CD4-positive, alpha-beta memory T cell (primary cell): Measurements from ENCODE around the gene CACNA1D. TPM values are rescaled to one million over a fixed set of nuclear protein-coding genes. Genes with fewer than 3 reads are reported as not detected.

Experiments used
- CTCF ChIA-PET: fragments of 350-600 bp; sonication (Branson Sonifier 250); formaldehyde crosslinking; loops from one replicate; lab custom pipeline; 2021; ENCODE audit warnings: inconsistent platforms; ENCODE audit not compliant: partially characterized antibody; lab: Charles Lee
- POLR2A ChIA-PET: fragments of 350-600 bp; sonication (Branson Sonifier 250); formaldehyde crosslinking; loops from one replicate; lab custom pipeline; 2021; ENCODE audit not compliant: partially characterized antibody; lab: Charles Lee
- DNase-seq, 5 donors: peaks; one replicate each; pipeline versions ENCODE4 v3.0.0 to v3.0.0-alpha.2; 2020 to 2022; ENCODE audit warnings: mixed read lengths in 1 of 5
- H3K27ac ChIP-seq: one replicate; pipeline ENCODE4 v1.7.0; 2013; ENCODE audit warnings: low read depth, low read length
- H3K27me3 ChIP-seq: 2 replicates; pipeline ENCODE4 v1.7.0; 2013; ENCODE audit warnings: mild to moderate bottlenecking, low read length, moderate library complexity; ENCODE audit not compliant: insufficient read depth
- H3K36me3 ChIP-seq: 2 replicates; pipeline ENCODE4 v1.7.0; 2013; ENCODE audit warnings: mild to moderate bottlenecking, low read length, moderate library complexity; ENCODE audit not compliant: insufficient read depth
- H3K4me1 ChIP-seq: 2 replicates; pipeline ENCODE4 v1.7.0; 2013; ENCODE audit warnings: mild to moderate bottlenecking, low read length, moderate library complexity; ENCODE audit not compliant: insufficient read depth
- H3K4me3 ChIP-seq, 2 donors: one replicate each; pipeline ENCODE4 v1.7.0; 2013; ENCODE audit warnings: low read length in 2 of 2, mild to moderate bottlenecking in 1 of 2
- H3K9me3 ChIP-seq, 2 donors: one replicate each; pipeline ENCODE4 v1.7.0; 2013; ENCODE audit warnings: low read length in 2 of 2, control low read depth in 1 of 2; ENCODE audit not compliant: control insufficient read depth in 1 of 2
- H3K27ac Mint-ChIP-seq, 7 donors: one replicate each; pipeline ENCODE4 v1.8.0; 2020 to 2021; ENCODE audit warnings: mixed read lengths in 7 of 7, mild to moderate bottlenecking in 6 of 7, inconsistent platforms in 3 of 7, moderate library complexity in 3 of 7
- H3K27me3 Mint-ChIP-seq, 2 donors: one replicate each; pipeline ENCODE4 v1.8.0; 2020 to 2021; ENCODE audit warnings: mixed read lengths in 2 of 2
- H3K36me3 Mint-ChIP-seq, 2 donors: one replicate each; pipeline ENCODE4 v1.8.0; 2020 to 2021; ENCODE audit warnings: mixed read lengths in 2 of 2, inconsistent platforms in 1 of 2, mild to moderate bottlenecking in 1 of 2
- H3K4me1 Mint-ChIP-seq, 4 donors: one replicate each; pipeline ENCODE4 v1.8.0; 2020 to 2021; ENCODE audit warnings: mixed read lengths in 4 of 4, mild to moderate bottlenecking in 1 of 4
- H3K4me3 Mint-ChIP-seq, 8 donors: one replicate each; pipeline ENCODE4 v1.8.0; 2020 to 2021; ENCODE audit warnings: mixed read lengths in 8 of 8, mild to moderate bottlenecking in 7 of 8, moderate library complexity in 6 of 8, inconsistent platforms in 3 of 8
- H3K9me3 Mint-ChIP-seq, 8 donors: one replicate each; pipeline ENCODE4 v1.8.0; 2020 to 2021; ENCODE audit warnings: mixed read lengths in 8 of 8, mild to moderate bottlenecking in 5 of 8, inconsistent platforms in 3 of 8, moderate library complexity in 1 of 8
- intact Hi-C: fragments of 100-400 bp; cut with micrococcal nuclease; formaldehyde crosslinking; loops from one replicate; pipeline ENCODE4 v1.15.1; 2023
- polyA plus RNA-seq, 2 donors: library from polyadenylated mRNA; unstranded; fragments of 300-500 nt; fragmentation: Illumina TruSeq; gene quantifications; one replicate each; pipeline ENCODE4 v1.2.3, GENCODE V29; 2021
- total RNA-seq, 2 experiments: library from RNA; stranded (reverse); gene quantifications; one replicate each; pipeline ENCODE4 v1.2.3, GENCODE V29; 2021

Gene CACNA1D
- total and polyA plus RNA-seq, 4 experiments from 2014 or later, result 0.06 TPM; not detected in 3

DNA sequence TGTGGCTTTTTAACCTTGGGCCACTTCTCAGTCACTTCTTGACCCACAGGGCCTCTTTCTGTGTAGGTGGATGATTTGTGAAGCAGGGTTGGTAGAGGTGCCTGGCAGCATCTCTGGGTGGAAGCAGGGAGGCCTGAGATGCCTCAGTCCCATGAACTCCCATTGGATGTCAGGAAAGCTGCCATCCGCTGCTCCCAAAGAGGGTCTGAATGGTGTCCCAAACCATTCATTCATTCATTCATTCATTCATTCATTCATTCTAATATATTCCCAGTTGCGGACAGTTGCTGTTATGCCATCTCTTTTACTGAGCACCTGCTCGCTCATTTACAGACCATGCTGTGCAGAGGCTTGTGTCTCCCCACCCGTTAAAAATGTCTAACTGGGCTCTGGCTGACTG lies 253.1 kb downstream of the CACNA1D start:
- ChIA-PET POLR2A (no interaction called here), CTCF (no interaction called here)
- Histone ChIP-seq H3K27me3 (no peaks in the 10 kb centered on the region), H3K4me1 (no peaks in the 10 kb centered on the region), H3K27ac (no peak overlapping the region), H3K36me3 (no peaks in the 10 kb centered on the region), H3K9me3 (no peaks in the 10 kb centered on the region), H3K4me3 (no peak overlapping the region)
- no peak for DNase-seq
- no peaks in the 10 kb centered on the region for H3K9me3 Mint-ChIP-seq
- peaks cover 1 to 6% (median 3%) of the 10 kb centered on the region in 4 donors for H3K4me1 Mint-ChIP-seq
- H3K4me3 Mint-ChIP-seq, result no peak overlapping the region
- H3K36me3 Mint-ChIP-seq, result no peaks in the 10 kb centered on the region
- H3K27me3 Mint-ChIP-seq, result peaks cover 1 to 3% of the 10 kb centered on the region in 2 donors
- H3K27ac Mint-ChIP-seq, result peak overlapping the region in 1 of 7 donors; percentile 37
- intact Hi-C loops, result no loop called here

DNA sequence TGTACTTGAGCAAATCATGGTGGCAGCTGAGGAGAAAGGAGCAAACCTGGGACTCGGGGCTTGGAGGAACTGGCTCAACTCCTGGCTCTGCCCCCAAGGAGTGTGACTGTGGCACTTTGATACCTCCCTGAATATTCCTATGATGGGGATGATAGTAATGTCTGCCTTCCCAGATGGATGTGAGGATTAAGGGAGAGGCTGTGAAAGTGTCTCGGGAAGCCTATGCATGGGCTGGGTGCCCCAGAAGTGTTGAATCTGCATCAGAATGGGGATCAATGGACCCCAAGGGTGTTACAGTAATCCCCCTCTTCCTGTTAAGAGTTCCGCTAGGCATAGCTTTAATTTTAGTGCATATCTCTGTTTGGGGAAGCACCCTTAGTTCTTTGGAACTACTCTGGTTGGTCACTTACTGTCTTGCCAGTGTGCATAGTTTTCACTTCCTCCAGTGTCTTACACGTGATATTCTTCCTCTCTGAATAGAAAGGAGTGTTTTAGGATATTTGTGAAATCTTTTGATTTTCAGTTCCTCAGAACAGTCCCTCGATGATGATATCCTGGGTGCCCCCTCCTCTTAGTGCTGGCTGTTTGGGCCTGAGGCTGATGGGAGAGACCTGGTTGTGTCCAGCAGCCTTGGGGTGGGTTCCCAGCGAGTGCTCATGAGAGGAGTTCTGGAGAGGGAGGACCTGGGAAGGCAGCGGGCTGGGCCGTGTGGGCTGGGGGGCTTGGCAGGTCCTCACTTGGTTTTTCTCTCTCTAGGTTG lies 254.3 kb downstream of the CACNA1D start:
- Mint-ChIP-seq H3K9me3 (no peaks in the 10 kb centered on the region), H3K4me3 (no peak overlapping the region), H3K4me1 (peaks cover 5 to 13% (median 11%) of the 10 kb centered on the region in 4 donors), H3K27me3 (peaks cover 0 to 3% of the 10 kb centered on the region in 2 donors), H3K27ac (peak overlapping the region in 2 of 7 donors; percentile 11 to 64), H3K36me3 (no peaks in the 10 kb centered on the region)
- Histone ChIP-seq H3K36me3 (no peaks in the 10 kb centered on the region), H3K4me3 (no peak overlapping the region), H3K27ac (no peak overlapping the region), H3K4me1 (peaks cover 8% of the 10 kb centered on the region), H3K9me3 (no peaks in the 10 kb centered on the region), H3K27me3 (no peaks in the 10 kb centered on the region)
- DNase-seq, result no peak
- ChIA-PET CTCF (no interaction called here), POLR2A (no interaction called here)
- intact Hi-C loops, result no loop called here

DNA sequence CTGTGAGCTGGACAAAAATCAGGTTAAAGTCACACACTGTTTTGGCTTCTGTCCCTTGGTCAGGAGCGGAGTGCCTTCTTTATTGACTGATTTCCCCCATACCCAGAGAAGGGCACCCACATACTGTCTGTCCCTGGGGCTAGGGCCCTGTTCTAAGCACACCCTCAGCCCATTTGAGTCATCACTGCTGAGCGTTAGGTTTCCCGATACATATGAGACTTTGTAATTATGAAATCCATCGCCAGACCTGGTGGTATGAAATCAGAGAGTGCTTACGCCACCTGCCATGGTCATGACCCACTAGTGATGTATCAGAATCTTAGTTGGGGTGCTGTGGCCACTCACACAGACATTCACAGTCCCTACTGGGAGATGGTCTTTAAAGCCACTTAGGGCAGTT lies 255.0 kb downstream of the CACNA1D start:
- Mint-ChIP-seq H3K4me1 (peaks cover 7 to 21% (median 18%) of the 10 kb centered on the region in 4 donors), H3K4me3 (no peak overlapping the region), H3K27ac (no peak overlapping the region), H3K27me3 (peaks cover 0 to 3% of the 10 kb centered on the region in 2 donors), H3K9me3 (no peaks in the 10 kb centered on the region), H3K36me3 (no peaks in the 10 kb centered on the region)
- Histone ChIP-seq H3K27me3 (no peaks in the 10 kb centered on the region), H3K9me3 (no peaks in the 10 kb centered on the region), H3K27ac (no peak overlapping the region), H3K4me3 (no peak overlapping the region), H3K36me3 (no peaks in the 10 kb centered on the region), H3K4me1 (peaks cover 15% of the 10 kb centered on the region)
- intact Hi-C loops, result no loop called here
- no peak for DNase-seq
- POLR2A ChIA-PET, result no interaction called here
- CTCF ChIA-PET, result no interaction called here

DNA sequence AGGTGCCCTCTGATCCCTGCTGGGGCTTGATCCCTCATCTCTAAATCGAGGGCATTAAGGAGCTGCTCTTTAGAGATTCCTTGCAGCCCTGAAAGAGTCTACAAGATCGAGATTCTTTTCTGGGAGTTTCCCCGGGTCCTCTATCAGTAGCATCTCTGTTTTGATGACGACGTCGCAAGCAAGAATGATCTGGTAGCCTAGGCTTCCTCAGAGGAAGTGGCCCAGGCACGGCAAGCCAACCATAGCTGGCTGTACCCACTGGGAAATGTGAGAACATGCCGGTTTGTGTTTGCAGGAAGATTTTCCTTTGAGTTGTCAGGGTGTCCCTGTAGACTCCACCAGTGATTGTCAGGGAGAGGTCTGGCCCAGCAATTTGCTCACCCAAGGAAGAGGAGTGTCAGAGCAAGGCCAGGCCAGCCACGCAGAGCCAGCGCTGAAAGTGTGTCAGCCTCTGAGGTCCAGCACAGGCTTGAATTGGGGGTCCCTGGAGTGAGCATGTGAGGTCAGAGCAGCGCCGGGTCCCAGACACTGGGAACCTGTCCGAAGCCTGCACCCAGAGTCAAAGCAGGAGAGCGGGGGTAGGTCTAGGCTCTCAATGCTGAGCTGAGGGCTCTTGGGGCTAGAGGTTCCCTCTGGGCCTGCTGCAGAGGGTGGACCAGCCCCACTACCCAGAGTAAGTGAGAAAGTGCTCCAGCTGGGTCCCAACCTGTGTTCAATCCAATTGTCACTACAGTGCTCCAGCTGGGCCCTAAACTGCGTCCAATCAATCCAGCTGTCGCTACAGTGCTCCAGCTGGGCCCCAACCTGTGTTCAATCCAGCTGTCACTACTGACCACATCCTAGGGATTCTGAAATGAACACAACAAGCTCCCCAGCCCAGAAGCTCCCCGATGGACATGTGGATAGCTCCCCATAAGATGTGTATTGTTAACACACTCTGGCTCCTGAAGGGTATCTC lies 256.1 kb downstream of the CACNA1D start:
- no peaks in the 10 kb centered on the region for H3K9me3 ChIP-seq
- peaks cover 18% of the 10 kb centered on the region for H3K4me1 ChIP-seq
- no peaks in the 10 kb centered on the region for H3K36me3 ChIP-seq
- CTCF ChIA-PET, result no interaction called here
- no peaks in the 10 kb centered on the region for H3K27me3 ChIP-seq
- H3K27ac Mint-ChIP-seq, result peak overlapping the region in 6 of 7 donors; percentile 1 to 94 (median 81)
- DNase-seq, result peak in 4 of 5 donors; percentile 3 to 54 (median 26)
- H3K4me3 ChIP-seq, result no peak overlapping the region
- POLR2A ChIA-PET, result no interaction called here
- H3K36me3 Mint-ChIP-seq, result no peaks in the 10 kb centered on the region
- no peak overlapping the region for H3K27ac ChIP-seq
- intact Hi-C loops, result no loop called here
- peaks cover 0 to 3% of the 10 kb centered on the region in 2 donors for H3K27me3 Mint-ChIP-seq
- H3K9me3 Mint-ChIP-seq, result no peaks in the 10 kb centered on the region
- peaks cover 8 to 25% (median 19%) of the 10 kb centered on the region in 4 donors for H3K4me1 Mint-ChIP-seq
- peak overlapping the region in 3 of 8 donors; percentile 5 to 37 (median 36) for H3K4me3 Mint-ChIP-seq

DNA sequence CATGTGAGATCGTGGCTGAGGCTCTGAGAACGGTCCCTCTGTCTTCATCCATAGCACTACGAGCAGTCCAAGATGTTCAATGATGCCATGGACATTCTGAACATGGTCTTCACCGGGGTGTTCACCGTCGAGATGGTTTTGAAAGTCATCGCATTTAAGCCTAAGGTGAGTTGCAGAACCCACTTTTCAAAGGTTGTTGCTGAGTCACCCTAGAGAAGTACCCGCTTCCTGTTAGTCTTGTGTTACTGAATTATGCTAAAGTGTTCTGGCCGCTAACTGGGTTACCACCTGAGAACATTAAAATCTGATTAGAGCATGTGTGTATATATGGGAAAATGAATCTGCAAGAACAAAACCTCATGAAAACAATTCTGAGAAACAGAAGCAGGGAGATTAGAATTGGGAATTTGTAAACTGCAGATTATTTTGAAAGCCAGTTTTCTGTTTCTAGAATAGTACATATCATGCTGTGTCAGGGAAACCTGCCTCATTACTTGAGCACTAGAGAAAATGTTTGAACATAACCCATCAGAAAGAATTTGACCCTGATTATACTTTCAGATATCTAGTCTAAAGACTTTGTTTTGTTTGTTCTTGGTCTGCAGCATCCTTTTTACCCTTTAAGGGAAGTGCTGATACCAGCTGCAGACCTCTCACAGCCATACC lies 259.2 kb downstream of the CACNA1D start:
- H3K27ac ChIP-seq, result no peak overlapping the region
- ChIA-PET CTCF (no interaction called here), POLR2A (no interaction called here)
- no peaks in the 10 kb centered on the region for H3K27me3 ChIP-seq
- H3K4me1 Mint-ChIP-seq, result peaks cover 8 to 25% (median 19%) of the 10 kb centered on the region in 4 donors
- no peaks in the 10 kb centered on the region for H3K36me3 ChIP-seq
- H3K9me3 ChIP-seq, result no peaks in the 10 kb centered on the region
- DNase-seq, result peak in 4 of 5 donors; percentile 11 to 39 (median 26)
- H3K27me3 Mint-ChIP-seq, result no peaks in the 10 kb centered on the region
- H3K27ac Mint-ChIP-seq, result peak overlapping the region in 4 of 7 donors; percentile 3 to 69 (median 38)
- H3K9me3 Mint-ChIP-seq, result peaks cover 0 to 2% (median 0%) of the 10 kb centered on the region in 8 donors
- H3K4me3 ChIP-seq, result no peak overlapping the region
- no peaks in the 10 kb centered on the region for H3K36me3 Mint-ChIP-seq
- intact Hi-C loops, result no loop called here
- H3K4me1 ChIP-seq, result peaks cover 18% of the 10 kb centered on the region
- H3K4me3 Mint-ChIP-seq, result peak overlapping the region in 4 of 8 donors; percentile 46 to 63 (median 51)

DNA sequence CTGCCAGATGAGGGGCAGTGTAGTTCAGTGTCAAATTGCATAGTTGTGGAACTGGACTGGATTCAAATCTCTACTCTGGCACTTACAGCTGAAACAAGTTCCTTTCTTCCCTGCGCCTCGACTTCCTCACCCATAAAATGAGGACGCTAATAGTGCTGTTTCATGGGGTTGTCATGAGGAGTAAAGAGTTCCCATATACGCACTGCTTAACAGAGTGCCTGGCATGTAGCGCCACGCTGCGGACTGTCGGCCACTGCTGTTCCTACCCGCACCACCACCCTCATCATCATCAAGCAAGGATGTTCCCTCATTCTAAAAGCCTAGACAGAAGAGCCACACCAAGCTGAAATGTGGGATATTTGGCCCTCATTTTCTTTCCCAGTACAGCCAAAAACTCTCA lies 259.9 kb downstream of the CACNA1D start:
- Histone ChIP-seq H3K36me3 (no peaks in the 10 kb centered on the region), H3K4me3 (no peak overlapping the region), H3K27ac (no peak overlapping the region), H3K27me3 (no peaks in the 10 kb centered on the region), H3K9me3 (no peaks in the 10 kb centered on the region), H3K4me1 (peaks cover 18% of the 10 kb centered on the region)
- Mint-ChIP-seq H3K9me3 (peaks cover 0 to 2% (median 0%) of the 10 kb centered on the region in 8 donors), H3K4me3 (peak overlapping the region in 1 of 8 donors; percentile 37), H3K27me3 (no peaks in the 10 kb centered on the region), H3K4me1 (peaks cover 8 to 25% (median 19%) of the 10 kb centered on the region in 4 donors), H3K27ac (peak overlapping the region in 4 of 7 donors; percentile 24 to 82 (median 64)), H3K36me3 (no peaks in the 10 kb centered on the region)
- CTCF ChIA-PET, result no interaction called here
- intact Hi-C loops, result no loop called here
- POLR2A ChIA-PET, result no interaction called here
- no peak for DNase-seq
